ENCODE results near the gene CLCN2. TPM values are rescaled to one million over a fixed set of nuclear protein-coding genes. Genes with fewer than 3 reads are reported as not detected.

CLCN2 gene
- total RNA-seq, 2 experiments from 2014 or later, result 4.7 to 4.8 TPM

GRCh38 chr3:184298759-184299487 is 62.5 kb downstream of the CLCN2 start, which contains the start of gene PSMD2:
TSS of gene PSMD2 (plus strand) at chr3:184299241. CDS start at chr3:184299267, 26 bp downstream.
- Mint-ChIP-seq H3K4me3 (peak within 1 kb of the TSS; percentile 95), H3K36me3 (ENCODE audit: low read depth) (peaks cover 39% of the 10 kb centered on the region), H3K27ac (peak within 1 kb of the TSS; percentile 87), H3K4me1 (ENCODE audit: low read depth) (peaks cover 27% of the 10 kb centered on the region), H3K27me3 (ENCODE audit: low read depth) (peaks cover 9% of the 10 kb centered on the region), H3K9me3 (ENCODE audit: insufficient read depth) (no peaks in the 10 kb centered on the region)
- ATAC-seq (peak; percentile 97), DNase-seq (peak; percentile 99)
- ChIA-PET CTCF (no interaction called here), POLR2A (interaction anchor here (0.9 to 1.1 kb wide), 2 partner anchors 17 to 318 kb away, joined by 3 read pairs; no protein-coding TSS in a partner anchor)

- Mint-ChIP-seq H3K4me3 (no peak overlapping the region), H3K4me1 (ENCODE audit: low read depth) (peaks cover 25% of the 10 kb centered on the region), H3K9me3 (ENCODE audit: insufficient read depth) (no peaks in the 10 kb centered on the region), H3K27me3 (ENCODE audit: low read depth) (peaks cover 11% of the 10 kb centered on the region), H3K27ac (no peak overlapping the region), H3K36me3 (ENCODE audit: low read depth) (peaks cover 17% of the 10 kb centered on the region)
- ATAC-seq (no peak), DNase-seq (no peak)
- ChIA-PET POLR2A (no interaction called here), CTCF (no interaction called here)
Measured at GRCh38 chr3:184296616-184297015, 64.8 kb downstream of the CLCN2 start.

Other genes starting within 250 kb of the CLCN2 start
- gene EIF2B5, start 226.2 kb downstream of the CLCN2 start, total RNA-seq, result 10 to 100 TPM; 55.1 to 55.4 TPM
- gene DVL3, start 206.2 kb downstream of the CLCN2 start, total RNA-seq, result 10 to 100 TPM; 31.2 to 32.6 TPM
- gene AP2M1, start 186.8 kb downstream of the CLCN2 start, total RNA-seq, result 100 to 1,000 TPM; 228 to 231 TPM
- gene ABCF3, start 175.4 kb downstream of the CLCN2 start, total RNA-seq, result 10 to 100 TPM; 56.6 to 57.8 TPM
- gene VWA5B2, start 132.0 kb downstream of the CLCN2 start, total RNA-seq, result not detected
- gene ALG3, start 112.6 kb downstream of the CLCN2 start, total RNA-seq, result 10 to 100 TPM; 38.1 to 43.8 TPM
- gene EEF1AKMT4, start 111.9 kb downstream of the CLCN2 start, total RNA-seq, result 1 to 10 TPM; 4.5 to 4.7 TPM
- gene CAMK2N2, start 100.1 kb downstream of the CLCN2 start, total RNA-seq, result not detected
- not detected for gene ECE2, start 85.6 kb downstream of the CLCN2 start, total RNA-seq
- gene PSMD2, start 62.4 kb downstream of the CLCN2 start, total RNA-seq, result 100 to 1,000 TPM; 207 to 209 TPM
- 100 to 1,000 TPM; 339 to 348 TPM for gene EIF4G1, start 47.0 kb downstream of the CLCN2 start, total RNA-seq
- gene FAM131A, start 24.0 kb downstream of the CLCN2 start, total RNA-seq, result 1 to 10 TPM; 3.1 to 3.2 TPM
- gene POLR2H, start 105 bp upstream of the CLCN2 start, total RNA-seq, result 100 to 1,000 TPM; 101 to 103 TPM
- not detected for gene THPO, start 16.6 kb upstream of the CLCN2 start, total RNA-seq
- gene CHRD, start 18.4 kb upstream of the CLCN2 start, total RNA-seq, result not detected
- under 1 TPM; 0.11 to 0.13 TPM for gene EPHB3, start 200.2 kb upstream of the CLCN2 start, total RNA-seq